CD1c-positive myeloid dendritic cell (primary cell): ENCODE results near the gene NKIRAS1.

ENCODE experiments used
- DNase-seq: peaks from one replicate; pipeline ENCODE4 v3.0.0-alpha.2; 2016; ENCODE audit errors: extremely low spot score

NKIRAS1 gene

GRCh38 chr3:23916886-23917678 is at the start of gene NKIRAS1, which contains the start of gene RPL15:
Gene NKIRAS1, minus strand, starts transcription at chr3:23916990. Its CDS starts 6,086 bp downstream, at chr3:23910904.
Gene RPL15, plus strand, starts transcription at chr3:23917132. Its CDS starts 728 bp downstream, at chr3:23917860.
- DNase-seq: peak; percentile 98

- no peak for DNase-seq
Measured at GRCh38 chr3:23966328-23966727, 49.5 kb upstream of the NKIRAS1 start.

GRCh38 chr3:23964537-23965235 is 47.9 kb upstream of the NKIRAS1 start:
- no peak for DNase-seq

- no peak for DNase-seq
Measured at GRCh38 chr3:23961913-23962312, 45.1 kb upstream of the NKIRAS1 start.

- DNase-seq: no peak
Measured at GRCh38 chr3:23961066-23961465, 44.3 kb upstream of the NKIRAS1 start.

GRCh38 chr3:23960649-23961048 is 43.9 kb upstream of the NKIRAS1 start:
- no peak for DNase-seq

- no peak for DNase-seq
Measured at GRCh38 chr3:23959135-23959900, 42.5 kb upstream of the NKIRAS1 start.

GRCh38 chr3:23956701-23957100 is 39.9 kb upstream of the NKIRAS1 start:
- DNase-seq: no peak

GRCh38 chr3:23954144-23954543 is 37.4 kb upstream of the NKIRAS1 start:
- DNase-seq: no peak

- no peak for DNase-seq
Measured at GRCh38 chr3:23953523-23953922, 36.7 kb upstream of the NKIRAS1 start.

- no peak for DNase-seq
Measured at GRCh38 chr3:23952646-23953045, 35.9 kb upstream of the NKIRAS1 start.

GRCh38 chr3:23950293-23950692 is 33.5 kb upstream of the NKIRAS1 start:
- no peak for DNase-seq

- DNase-seq: no peak
Measured at GRCh38 chr3:23949784-23950183, 33.0 kb upstream of the NKIRAS1 start.

GRCh38 chr3:23948761-23949160 is 32.0 kb upstream of the NKIRAS1 start:
- no peak for DNase-seq

- peak; percentile 99 for DNase-seq
Measured at GRCh38 chr3:23945913-23946687, 29.3 kb upstream of the NKIRAS1 start.

GRCh38 chr3:23945663-23945912 is 28.8 kb upstream of the NKIRAS1 start:
- DNase-seq: no peak

GRCh38 chr3:23944861-23945662 is 28.3 kb upstream of the NKIRAS1 start, which contains the start of gene NR1D2:
Gene NR1D2, plus strand, starts transcription at chr3:23945286. Its CDS starts 293 bp downstream, at chr3:23945579.
- peak; percentile 91 for DNase-seq

GRCh38 chr3:23944007-23944783 is 27.4 kb upstream of the NKIRAS1 start:
- no peak for DNase-seq

- no peak for DNase-seq
Measured at GRCh38 chr3:23942546-23942945, 25.8 kb upstream of the NKIRAS1 start.

- DNase-seq: no peak
Measured at GRCh38 chr3:23941440-23941839, 24.6 kb upstream of the NKIRAS1 start.
